GM21723 (cell line): ENCODE measurements around the gene ZBTB47.
A peak's percentile ranks its signal among the peaks of the same experiment; 100 is the strongest.

Source experiments
- ATAC-seq: cut with Tn5 transposase; IDR thresholded peaks from one replicate; pipeline ENCODE4 v1.9.1; 2021; ENCODE audit warnings: mild to moderate bottlenecking, moderate library complexity; ENCODE audit not compliant: unreplicated experiment

Gene ZBTB47

GRCh38 chr3:42652611-42653302 lies 740 bp upstream of the ZBTB47 start:
- ATAC-seq: peak; percentile 56

GRCh38 chr3:42653303-42653559 lies 266 bp upstream of the ZBTB47 start:
- no peak for ATAC-seq

GRCh38 chr3:42654331-42655201 lies 1.1 kb downstream of the ZBTB47 start:
- no peak for ATAC-seq

- ATAC-seq: no peak
These were observed 1.9 kb downstream of the ZBTB47 start for GRCh38 chr3:42655331-42655888.

GRCh38 chr3:42655980-42656679 lies 2.6 kb downstream of the ZBTB47 start:
- no peak for ATAC-seq

GRCh38 chr3:42656680-42657610 lies 3.4 kb downstream of the ZBTB47 start:
- ATAC-seq: no peak

- ATAC-seq: no peak
These were observed 4.2 kb downstream of the ZBTB47 start for GRCh38 chr3:42657675-42658074.

GRCh38 chr3:42658091-42658770 lies 4.7 kb downstream of the ZBTB47 start:
- ATAC-seq: no peak

- ATAC-seq: no peak
These were observed 5.4 kb downstream of the ZBTB47 start for GRCh38 chr3:42658771-42659390.

- no peak for ATAC-seq
These were observed 6.1 kb downstream of the ZBTB47 start for GRCh38 chr3:42659451-42660130.

GRCh38 chr3:42660131-42660715 lies 6.7 kb downstream of the ZBTB47 start:
- ATAC-seq: no peak

GRCh38 chr3:42660898-42661297 lies 7.4 kb downstream of the ZBTB47 start:
- no peak for ATAC-seq

GRCh38 chr3:42661593-42662022 lies 8.1 kb downstream of the ZBTB47 start:
- ATAC-seq: no peak

- no peak for ATAC-seq
These were observed 8.7 kb downstream of the ZBTB47 start for GRCh38 chr3:42662037-42662812.

- no peak for ATAC-seq
These were observed 9.5 kb downstream of the ZBTB47 start for GRCh38 chr3:42662813-42663535.

- no peak for ATAC-seq
These were observed 10.3 kb downstream of the ZBTB47 start for GRCh38 chr3:42663581-42664437.
